ENCODE data around the gene TMUB1.

The TMUB1 gene

GRCh38 chr7:151086802-151087244 is 3.5 kb upstream of the TMUB1 start:
- peak overlapping the region; percentile 65 for H3K4me3 ChIP-seq (ENCODE audit: low read depth, low read length)

DNA sequence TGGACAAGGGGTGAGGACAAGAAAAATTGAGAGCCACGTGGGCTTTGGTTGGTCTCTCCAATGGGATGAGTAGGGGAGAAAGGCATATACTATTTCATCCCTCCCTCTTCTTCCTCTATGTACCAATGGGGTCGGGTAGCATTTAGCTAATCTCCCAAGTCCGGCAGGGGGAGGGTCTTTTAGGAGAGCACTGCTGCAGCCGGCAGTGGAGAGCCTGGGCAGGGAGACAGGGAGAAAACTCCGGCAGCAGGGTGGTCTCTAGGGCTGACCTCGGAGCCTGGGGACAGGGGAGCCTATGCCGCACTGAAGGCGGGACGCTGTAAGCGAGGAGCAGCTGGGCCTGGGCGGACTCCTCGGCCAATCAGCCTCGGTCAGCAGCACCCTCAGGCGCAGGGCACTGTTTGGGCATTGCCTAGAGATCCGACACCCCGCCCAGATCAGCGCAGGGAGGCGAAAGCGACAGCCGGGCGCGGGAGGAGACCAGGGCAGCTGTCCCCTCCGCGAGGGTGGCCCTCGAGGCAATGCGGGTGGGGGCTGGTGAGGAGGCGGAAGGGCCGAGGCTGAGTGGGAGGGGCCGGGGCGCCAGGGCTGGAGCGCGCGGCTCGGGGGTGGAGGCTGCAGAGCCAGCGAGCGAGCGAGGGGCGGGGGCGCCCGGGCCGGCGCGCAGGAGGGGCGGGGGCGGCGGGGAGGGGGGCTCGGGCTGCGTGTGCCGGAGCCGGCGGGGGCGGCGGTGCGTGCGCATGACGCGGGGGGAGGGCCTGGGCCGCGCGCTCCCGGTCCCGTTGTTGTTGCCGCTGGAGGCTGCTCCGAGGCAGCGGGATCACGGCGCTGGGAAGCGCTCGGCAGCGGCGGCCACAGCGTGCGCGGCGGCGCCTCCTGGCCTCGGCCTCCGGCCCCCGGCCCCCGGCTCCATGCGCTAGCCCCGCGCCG is 2.7 kb upstream of the TMUB1 start, which contains the start of gene AGAP3:
Gene AGAP3, plus strand, starts transcription at position 785 of the 930 bp plus-strand sequence. CDS start 267 bp downstream, outside the sequence.
- peak within 1 kb of the TSS; percentile 65 for H3K4me3 ChIP-seq (ENCODE audit: low read depth, low read length)

DNA sequence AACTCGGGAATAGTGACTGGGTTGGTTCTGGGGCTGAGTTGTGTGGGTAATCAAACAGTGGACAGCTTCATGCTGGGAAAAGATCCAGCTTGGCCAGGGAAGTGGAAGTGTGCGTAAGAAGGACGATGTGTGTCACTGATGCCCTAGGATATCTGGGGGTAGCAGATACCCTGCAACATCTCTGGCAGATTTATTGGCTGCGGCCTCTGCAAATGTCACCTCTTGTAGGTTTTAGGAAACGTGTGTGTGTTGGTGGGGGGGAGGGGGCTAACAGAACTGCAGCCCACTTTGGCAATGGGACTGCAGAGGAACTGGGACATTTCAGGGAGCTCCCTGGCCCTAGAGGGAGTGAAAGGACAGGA is 2.0 kb upstream of the TMUB1 start:
- peak overlapping the region; percentile 58 for H3K4me3 ChIP-seq (ENCODE audit: low read depth, low read length)

DNA sequence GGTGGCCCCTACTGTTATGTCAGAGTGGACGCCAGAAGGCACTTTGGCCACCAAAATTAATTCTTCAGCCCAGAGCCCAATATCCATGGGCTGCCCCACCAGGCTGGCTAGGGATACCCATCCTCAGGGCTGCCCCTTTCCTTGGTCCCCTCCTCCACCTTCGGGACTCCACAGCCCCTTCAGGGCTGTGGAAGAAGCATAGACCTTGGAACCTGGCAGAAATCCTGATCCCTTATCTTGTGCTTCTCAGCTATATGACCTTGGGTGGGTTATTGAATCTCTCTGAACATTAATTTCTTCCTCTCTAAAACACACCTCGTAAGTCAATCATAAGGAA is 499 bp upstream of the TMUB1 start:
- H3K4me3 ChIP-seq (ENCODE audit: low read depth, low read length) = peak overlapping the region; percentile 39

DNA sequence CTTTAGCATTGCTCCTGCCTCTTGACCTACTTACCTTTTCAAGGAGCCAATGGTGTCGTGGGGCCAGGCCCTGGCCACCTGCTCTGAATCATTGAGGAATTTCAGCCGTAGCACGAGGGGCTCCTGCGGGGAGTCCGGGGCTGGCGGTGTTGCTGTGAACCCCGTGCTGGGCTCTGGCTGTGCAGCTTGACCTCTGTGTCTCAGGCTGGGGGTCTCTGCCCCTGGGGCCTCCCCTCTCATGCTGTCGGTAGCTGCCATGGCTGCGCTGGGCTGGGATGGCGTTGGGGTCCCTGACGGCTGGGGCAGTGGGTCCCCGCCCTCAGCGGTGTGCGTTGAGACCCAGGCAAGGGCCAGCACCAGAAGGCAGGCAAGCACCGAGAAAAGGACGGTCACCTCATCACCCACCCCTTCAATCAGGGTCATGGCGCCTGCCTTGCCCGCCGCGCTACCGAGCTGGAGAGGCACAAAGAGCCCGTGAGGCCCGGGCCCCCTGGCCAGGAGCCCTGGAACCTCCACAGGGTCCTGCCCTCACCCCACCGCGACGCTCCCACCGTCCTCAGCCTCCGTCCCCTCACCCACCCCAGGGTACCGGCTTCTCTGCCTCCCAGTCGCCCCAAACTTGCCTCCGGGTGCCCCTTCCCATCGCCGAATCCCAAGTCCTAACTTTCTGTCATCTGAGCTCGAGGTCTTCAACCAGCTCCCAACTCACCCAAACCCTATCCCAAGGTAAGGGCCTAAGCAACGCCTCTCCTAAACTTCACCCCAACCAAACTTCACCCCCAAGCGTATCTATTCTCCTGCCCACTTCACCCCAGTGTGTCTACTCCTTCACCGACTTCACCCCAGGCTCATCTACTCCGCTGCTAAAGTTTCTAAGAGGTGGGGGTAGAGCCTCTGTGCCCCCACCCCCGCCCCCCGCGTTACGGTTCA is 887 bp downstream of the TMUB1 start:
- H3K4me3 ChIP-seq (ENCODE audit: low read depth, low read length) = peak overlapping the region; percentile 39

- H3K4me3 ChIP-seq (ENCODE audit: low read depth, low read length) = peak overlapping the region; percentile 84
Observed at GRCh38 chr7:151081170-151082101, 1.9 kb downstream of the TMUB1 start.

- H3K4me3 ChIP-seq (ENCODE audit: low read depth, low read length) = peak within 1 kb of the TSS; percentile 84
Observed at GRCh38 chr7:151080522-151081169, 2.6 kb downstream of the TMUB1 start, which contains the start of gene FASTK. Gene FASTK, minus strand, starts transcription at chr7:151080809. Its CDS starts 43 bp downstream, at chr7:151080766.

DNA sequence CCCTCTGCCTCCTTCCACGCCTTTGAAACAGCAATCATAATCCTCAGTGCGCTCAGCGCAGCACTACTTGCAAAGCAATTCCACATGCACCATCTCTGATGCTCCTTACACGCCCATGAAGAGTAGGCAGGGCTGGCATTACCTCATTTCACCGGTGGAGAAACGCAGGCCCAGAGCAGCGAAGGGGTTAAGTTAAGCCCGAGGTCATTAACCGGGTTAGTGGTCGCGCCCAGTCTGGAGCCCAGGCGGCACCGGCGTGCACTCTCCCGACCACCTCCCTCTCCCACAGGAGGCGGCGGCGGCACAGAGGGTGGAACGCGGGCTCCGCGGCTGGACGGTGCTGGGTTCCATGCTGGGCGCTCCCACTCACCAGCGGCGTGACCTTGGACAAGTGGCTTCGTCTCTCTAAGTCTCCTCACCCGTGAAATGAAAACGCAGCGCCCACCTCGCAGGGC is 3.2 kb downstream of the TMUB1 start:
- H3K4me3 ChIP-seq (ENCODE audit: low read depth, low read length) = peak overlapping the region; percentile 84

DNA sequence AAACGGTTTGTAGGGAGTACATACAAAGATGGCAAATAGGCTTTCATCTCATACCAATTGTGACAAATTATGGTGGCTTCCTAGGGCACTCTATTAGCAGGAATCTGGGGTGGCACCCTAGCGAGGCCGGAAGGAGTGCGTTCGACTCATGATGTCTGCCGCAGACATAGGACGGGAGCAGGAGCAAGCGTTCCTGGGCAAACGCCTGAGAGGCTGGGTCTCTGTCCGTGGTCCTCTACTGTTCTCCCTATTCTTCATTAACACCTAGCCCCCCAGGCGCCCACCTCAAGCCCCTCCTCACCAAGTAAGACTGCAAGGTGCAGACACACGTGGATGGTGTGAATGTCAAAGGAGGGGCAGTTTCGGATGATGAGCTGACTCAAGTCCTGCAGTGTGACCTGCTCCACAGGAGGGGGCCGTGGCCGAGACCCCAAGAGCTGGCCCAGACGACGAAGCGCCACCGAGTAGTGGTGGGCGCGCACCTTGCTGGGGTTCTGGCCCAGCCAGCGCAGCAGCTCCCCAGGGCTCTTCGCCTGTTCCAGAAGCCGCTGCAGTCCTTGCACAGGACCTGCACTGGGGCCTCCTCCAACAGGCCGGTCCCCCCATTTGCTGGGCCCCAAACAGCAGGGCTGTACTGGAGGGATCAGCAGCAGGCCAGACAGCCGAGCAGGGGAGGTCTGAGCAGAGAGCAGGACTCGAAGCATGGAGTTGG is 3.9 kb downstream of the TMUB1 start:
- peak overlapping the region; percentile 84 for H3K4me3 ChIP-seq (ENCODE audit: low read depth, low read length)

DNA sequence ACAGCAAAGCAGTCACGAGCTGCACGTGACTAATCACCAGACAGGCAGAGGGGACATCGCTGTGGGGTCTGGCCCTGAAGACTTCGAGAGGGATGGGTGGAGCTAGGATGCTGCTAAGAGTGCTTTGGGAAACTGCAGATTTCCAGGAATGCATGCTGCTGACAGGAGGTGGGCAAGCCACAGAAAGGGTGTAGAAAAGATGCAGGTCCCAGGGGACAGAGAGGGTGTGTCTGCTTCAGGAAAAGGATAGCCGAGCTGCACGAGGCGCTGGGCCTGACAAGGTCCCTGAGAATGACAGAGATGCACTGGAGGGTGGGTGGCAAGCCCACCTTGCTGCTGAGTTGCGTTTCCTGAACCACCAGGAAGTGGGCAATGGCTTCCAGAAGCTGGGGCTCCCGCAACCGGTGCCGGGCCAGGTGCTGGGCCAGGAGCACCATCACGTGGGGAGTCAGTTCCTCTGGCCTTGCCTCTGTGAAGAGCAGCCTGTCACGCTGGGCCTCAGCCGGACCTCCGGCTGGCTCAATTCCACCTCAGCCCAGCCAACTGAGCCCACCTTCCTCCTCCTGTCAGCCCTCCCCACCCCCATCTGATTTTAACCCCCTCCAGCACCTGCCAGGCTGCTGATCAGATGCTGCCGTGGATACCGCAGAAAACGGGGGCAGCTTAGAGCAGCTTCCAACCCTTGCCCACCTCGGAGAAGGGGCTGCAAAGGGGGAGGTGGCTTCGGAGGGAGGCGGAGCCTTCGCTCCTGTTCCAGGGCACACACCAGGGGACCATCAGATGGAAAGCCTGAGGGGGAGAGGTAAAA is 4.9 kb downstream of the TMUB1 start:
- no peak overlapping the region for H3K4me3 ChIP-seq (ENCODE audit: low read depth, low read length)

DNA sequence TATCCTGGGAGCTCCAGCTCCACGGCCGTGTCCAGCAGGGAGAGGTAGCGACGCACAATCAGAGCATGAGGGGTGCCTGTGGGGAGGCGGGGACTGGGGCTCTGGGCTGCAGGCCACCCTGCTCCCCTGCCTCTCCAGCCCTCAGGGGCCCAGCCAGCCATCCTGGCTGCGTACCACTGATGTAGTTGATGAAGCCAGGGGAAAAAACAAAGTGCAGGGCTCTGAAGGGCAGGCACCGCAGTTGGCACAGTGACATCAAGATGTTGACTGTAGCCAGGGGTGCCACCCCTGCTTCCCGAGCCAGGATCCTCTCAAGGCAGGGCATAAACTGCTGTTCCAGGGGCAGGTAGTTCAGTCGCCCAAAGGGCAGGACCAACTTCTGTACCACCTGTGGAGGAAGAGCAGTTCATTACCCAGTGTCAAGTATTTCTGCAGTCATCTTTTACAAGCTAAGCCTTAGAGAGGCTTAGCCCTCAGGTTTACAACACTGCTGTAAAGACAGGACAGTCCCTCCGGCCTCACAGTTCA is 5.5 kb downstream of the TMUB1 start:
- no peak overlapping the region for H3K4me3 ChIP-seq (ENCODE audit: low read depth, low read length)

GRCh38 chr7:151076863-151077704 is 6.2 kb downstream of the TMUB1 start:
- no peak overlapping the region for H3K4me3 ChIP-seq (ENCODE audit: low read depth, low read length)

GRCh38 chr7:151075978-151076426 is 7.3 kb downstream of the TMUB1 start:
- no peak overlapping the region for H3K4me3 ChIP-seq (ENCODE audit: low read depth, low read length)

DNA sequence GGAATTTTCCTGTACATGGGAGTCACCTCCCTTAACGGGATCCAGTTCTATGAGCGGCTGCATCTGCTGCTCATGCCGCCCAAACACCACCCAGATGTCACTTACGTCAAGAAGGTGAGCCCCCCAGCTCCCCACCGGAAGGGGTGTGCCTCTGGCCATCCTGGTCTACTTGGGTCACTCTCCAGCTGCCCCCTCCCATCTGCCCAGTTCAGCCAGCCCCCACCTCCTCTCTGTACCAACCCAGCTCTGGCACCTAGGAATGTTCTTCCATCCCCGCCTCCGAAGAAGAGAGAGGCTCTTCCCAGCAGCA is 7.7 kb downstream of the TMUB1 start:
- no peak overlapping the region for H3K4me3 ChIP-seq (ENCODE audit: low read depth, low read length)

DNA sequence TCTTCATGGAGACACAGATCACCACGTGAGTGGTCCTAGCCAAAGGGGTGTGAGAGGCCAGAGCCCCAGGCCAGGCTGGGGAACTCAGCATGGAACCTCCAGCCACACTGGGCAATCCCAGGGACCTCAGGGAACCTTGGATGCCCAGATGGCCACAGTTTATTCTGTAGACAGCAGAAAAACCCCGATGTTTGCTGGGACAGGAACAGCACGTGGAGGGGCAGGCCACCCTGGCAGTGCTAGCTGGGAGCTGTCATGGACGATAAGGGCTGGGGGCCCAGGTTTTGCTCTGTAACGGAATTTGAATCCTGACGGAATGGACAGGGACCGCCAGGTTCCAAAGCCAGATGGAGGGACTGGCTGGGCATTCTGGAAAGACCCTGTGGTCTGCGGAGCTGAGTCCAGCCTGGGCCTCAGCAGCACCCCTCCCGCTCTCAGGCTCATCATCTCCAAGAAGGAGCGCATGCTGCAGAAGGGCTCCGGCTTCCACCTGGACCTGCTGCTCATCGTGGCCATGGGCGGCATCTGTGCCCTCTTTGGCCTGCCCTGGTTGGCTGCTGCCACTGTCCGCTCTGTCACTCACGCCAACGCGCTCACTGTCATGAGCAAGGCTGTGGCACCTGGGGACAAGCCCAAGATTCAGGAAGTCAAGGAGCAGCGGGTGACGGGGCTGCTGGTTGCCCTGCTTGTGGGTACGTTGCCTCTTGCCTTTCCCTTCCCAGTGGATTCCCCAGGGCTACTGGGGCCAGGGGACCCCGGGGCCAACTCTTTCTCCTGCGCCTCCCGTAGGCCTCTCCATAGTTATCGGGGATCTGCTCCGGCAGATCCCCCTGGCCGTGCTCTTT is 8.3 kb downstream of the TMUB1 start:
- no peak overlapping the region for H3K4me3 ChIP-seq (ENCODE audit: low read depth, low read length)

DNA sequence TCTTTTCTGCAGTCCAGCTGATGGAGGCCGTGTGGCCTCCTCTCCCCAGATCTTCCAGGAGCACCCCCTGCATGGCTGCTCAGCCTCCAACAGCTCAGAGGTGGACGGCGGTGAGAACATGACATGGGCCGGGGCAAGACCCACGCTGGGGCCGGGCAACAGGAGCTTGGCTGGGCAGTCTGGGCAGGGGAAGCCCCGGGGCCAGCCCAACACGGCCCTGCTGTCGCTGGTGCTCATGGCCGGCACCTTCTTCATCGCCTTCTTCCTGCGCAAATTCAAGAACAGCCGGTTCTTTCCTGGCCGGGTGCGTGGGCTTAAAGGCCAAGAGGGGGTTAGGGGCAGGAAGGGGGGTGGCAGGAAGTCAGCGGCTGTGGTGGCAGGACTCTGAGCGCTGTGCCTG is 9.3 kb downstream of the TMUB1 start:
- no peak overlapping the region for H3K4me3 ChIP-seq (ENCODE audit: low read depth, low read length)
